Measurements from ENCODE around the gene HAUS7.

HAUS7 gene

GRCh38 chrX:153456161-153456560 is 14.2 kb downstream of the HAUS7 start:
- DNase-seq (ENCODE audit: low read depth in 2 of 2), result no peak

- DNase-seq (ENCODE audit: low read depth in 2 of 2), result no peak
These were observed 14.8 kb downstream of the HAUS7 start for GRCh38 chrX:153455571-153455970.

- DNase-seq (ENCODE audit: low read depth in 2 of 2), result no peak
These were observed 15.3 kb downstream of the HAUS7 start for GRCh38 chrX:153454901-153455550.

- DNase-seq (ENCODE audit: low read depth in 2 of 2), result no peak
These were observed 19.5 kb downstream of the HAUS7 start for GRCh38 chrX:153450949-153451277.

GRCh38 chrX:153450114-153450948 is 20.0 kb downstream of the HAUS7 start:
- DNase-seq (ENCODE audit: low read depth in 2 of 2), result no peak

GRCh38 chrX:153449368-153450113 is 20.8 kb downstream of the HAUS7 start:
- no peak for DNase-seq (ENCODE audit: low read depth in 2 of 2)

GRCh38 chrX:153448556-153449367 is 21.6 kb downstream of the HAUS7 start:
- no peak for DNase-seq (ENCODE audit: low read depth in 2 of 2)

GRCh38 chrX:153447581-153447960 is 22.8 kb downstream of the HAUS7 start:
- no peak for DNase-seq (ENCODE audit: low read depth in 2 of 2)

GRCh38 chrX:153446950-153447580 is 23.3 kb downstream of the HAUS7 start:
- DNase-seq (ENCODE audit: low read depth in 2 of 2), result no peak

- DNase-seq (ENCODE audit: low read depth in 2 of 2), result no peak
These were observed 23.8 kb downstream of the HAUS7 start for GRCh38 chrX:153446636-153446936.

- no peak for DNase-seq (ENCODE audit: low read depth in 2 of 2)
These were observed 24.3 kb downstream of the HAUS7 start, which contains the start of gene TREX2 for GRCh38 chrX:153445856-153446635. TSS of gene TREX2 (minus strand) at chrX:153446056. CDS start at chrX:153445430, 626 bp downstream.

- no peak for DNase-seq (ENCODE audit: low read depth in 2 of 2)
These were observed 25.1 kb downstream of the HAUS7 start for GRCh38 chrX:153445106-153445855.

GRCh38 chrX:153444333-153445011 is 25.9 kb downstream of the HAUS7 start:
- DNase-seq (ENCODE audit: low read depth in 2 of 2), result no peak

- DNase-seq (ENCODE audit: low read depth in 2 of 2), result no peak
These were observed 26.7 kb downstream of the HAUS7 start for GRCh38 chrX:153443476-153444332.

GRCh38 chrX:153442463-153442862 is 27.9 kb downstream of the HAUS7 start:
- no peak for DNase-seq (ENCODE audit: low read depth in 2 of 2)

- DNase-seq (ENCODE audit: low read depth in 2 of 2), result no peak
These were observed 28.4 kb downstream of the HAUS7 start for GRCh38 chrX:153441981-153442380.

GRCh38 chrX:153441296-153441695 is 29.1 kb downstream of the HAUS7 start:
- no peak for DNase-seq (ENCODE audit: low read depth in 2 of 2)

- no peak for DNase-seq (ENCODE audit: low read depth in 2 of 2)
These were observed 29.7 kb downstream of the HAUS7 start for GRCh38 chrX:153440556-153441135.
